Right renal pelvis (tissue), 4 donors: ENCODE data around the gene TTLL11. TPM values are rescaled to one million over a fixed set of nuclear protein-coding genes. Genes with fewer than 3 reads are reported as not detected.

Source experiments
- DNase-seq, 4 donors: peaks; one replicate each; pipeline ENCODE4 v3.0.0-alpha.2; 2013; ENCODE audit warnings: low read depth in 4 of 4, low spot score in 3 of 4, missing footprints in 1 of 4
- polyA plus RNA-seq, 4 donors: library from polyadenylated mRNA; unstranded; fragments of 120-200 nt; gene quantifications; one replicate each; pipeline ENCODE4 v1.2.1, GENCODE V29; 2013; ENCODE audit not compliant: insufficient read length in 4 of 4

The TTLL11 gene
- polyA plus RNA-seq, 4 donors = 5.9 to 9.1 (median 8.6) TPM

DNA sequence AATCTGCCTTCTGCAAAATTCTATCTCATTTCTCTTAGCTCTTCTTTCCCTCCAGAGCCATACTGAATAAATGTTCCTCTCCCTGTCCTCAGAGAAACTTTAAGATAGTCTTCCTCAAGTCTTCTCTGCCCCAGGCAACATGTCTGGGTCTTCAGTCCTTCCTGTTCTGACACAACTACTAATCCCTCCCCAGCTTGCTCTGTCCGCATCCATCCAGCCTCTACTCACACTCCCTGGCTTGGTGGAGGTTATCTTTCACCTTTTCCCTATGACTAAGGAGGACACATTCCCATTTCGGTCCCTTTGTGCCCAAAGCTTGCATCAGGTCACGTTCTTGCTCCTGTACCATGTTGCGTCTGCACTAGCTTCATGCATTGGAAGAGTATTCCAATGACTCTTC, 143.3 kb downstream of the TTLL11 start:
- no peak for DNase-seq

DNA sequence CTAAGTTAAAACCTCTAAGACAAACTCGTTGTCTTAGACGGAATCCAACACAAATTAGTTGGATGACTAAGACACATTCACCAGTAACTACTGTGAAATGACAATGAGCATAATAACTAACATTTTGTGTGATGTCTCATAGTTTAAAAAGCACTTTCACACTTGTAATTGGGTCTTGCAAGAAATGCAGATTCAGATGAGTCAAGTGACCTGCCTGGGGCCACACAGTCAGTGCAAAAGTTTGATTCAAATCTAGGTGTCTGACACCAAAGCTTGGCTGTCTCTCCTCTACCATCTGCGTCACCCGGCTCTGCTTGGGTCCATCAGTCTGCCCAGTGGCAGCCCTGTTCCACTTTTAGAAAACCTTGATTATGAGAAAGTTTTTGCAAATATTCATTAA, 143.7 kb downstream of the TTLL11 start:
- DNase-seq = no peak

DNA sequence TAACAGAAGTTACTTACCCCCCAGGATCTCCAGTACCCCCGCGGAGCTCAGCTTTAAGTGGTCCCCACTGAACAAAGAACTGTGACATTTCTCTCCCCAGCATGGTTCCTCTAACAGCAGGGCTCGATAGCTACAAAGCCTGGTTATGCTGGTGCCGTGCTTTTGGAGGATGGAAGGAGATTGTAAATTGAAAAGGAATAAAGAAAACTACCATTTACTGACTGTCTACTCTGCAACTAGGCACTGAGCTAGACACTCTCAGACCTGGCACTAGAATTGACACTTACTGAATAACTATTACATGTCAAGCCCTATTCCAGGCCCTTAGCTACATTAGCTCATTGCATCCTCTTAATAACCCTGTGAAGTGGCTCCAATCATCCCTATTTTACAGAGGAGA, 145.3 kb downstream of the TTLL11 start:
- no peak for DNase-seq

DNA sequence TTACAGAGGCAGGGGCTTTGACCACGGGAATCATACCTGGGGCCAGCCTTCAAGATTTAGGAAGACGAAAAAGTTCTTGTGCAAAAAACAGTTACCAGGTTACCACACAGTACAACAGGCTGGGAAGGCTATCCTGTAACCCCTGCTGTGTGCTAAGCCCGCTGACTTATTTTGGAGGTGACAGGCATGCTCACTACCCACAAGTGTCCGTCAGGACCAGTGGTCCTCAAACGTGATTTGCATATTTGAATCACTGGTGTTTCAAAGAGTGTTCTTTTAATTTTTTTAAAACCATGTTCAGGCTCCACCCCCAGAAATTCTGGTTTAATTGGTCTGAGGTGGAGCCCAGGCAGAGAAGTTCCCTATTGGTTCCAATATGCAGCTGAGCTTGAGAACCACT, 146.6 kb downstream of the TTLL11 start:
- DNase-seq = no peak

DNA sequence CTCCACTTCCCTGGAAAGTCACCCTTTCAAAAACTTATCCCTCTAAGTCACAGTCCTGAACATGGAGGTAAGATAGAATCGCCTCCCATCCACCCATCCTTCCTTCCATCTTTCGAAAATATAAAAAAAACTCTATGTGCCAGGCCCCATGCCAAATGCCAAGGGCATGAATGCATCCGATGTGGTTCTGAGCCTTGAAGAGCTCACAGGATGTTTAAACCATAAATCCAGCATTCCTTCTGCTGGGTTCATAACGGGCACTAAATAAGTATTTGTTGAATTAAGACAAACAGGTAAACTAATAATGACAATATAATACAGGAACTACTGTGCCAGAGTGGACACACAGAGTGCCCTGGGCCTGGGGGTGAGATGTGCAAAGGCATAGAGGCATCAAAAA, 147.3 kb downstream of the TTLL11 start:
- no peak for DNase-seq

DNA sequence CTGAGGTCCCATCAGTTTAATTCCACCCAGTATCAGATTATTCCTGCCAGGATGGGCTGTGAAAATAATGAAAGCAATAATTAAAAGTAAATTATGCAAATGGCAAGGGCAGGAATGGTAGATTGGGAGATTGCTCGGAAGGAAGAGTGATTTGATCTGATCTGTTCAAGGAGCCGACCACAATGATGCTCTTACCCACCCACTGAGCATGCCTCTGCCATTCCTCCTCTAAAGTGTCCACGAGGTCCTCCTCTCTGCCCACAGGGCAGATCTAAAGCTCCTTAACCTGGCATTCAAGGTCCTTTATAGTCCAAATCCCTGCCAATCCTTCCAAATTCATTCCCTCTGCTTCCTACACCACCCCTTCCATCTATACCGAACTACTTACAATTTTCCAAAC, 147.8 kb downstream of the TTLL11 start:
- no peak for DNase-seq

DNA sequence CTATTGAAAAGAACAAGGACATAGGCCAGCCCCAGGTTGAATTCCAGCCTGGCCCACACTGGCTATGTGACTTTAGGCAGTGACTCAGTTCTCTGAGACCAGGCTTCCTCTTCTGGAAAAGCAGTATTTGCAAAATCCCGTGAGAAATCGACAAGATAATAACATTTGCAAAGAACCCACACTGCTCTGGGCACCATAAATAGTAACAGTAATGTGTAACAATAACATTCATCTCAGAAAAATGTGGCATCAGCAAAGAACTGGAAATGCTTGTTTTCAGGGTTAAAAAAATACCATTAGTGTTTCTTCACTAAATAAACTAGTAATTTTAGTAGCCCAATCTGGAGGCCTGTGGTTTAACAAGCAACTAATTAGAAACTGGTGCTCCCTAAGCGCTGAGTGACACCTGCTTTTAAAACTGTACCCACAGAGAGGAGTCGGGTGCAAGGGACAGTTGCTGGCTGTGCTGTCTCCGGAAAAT, 148.4 kb downstream of the TTLL11 start:
- DNase-seq = no peak

DNA sequence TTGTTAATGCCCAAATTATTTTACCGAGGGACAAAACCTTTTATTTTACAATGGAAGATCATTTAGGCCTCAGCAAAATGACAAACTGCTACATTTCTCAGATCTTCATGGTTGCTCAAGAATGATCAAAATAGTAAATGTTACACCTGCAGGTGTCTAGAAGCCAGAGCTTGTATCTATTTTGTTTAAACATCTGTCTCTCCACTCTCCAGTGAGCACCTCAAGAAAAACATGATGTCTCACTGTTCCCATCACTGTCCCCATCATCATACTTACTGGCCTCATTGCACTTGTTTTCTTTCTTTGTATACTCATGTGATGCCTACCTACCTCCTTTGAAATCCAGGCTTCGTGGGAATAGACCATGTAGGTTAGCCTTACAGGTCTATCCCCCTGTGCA, 149.6 kb downstream of the TTLL11 start:
- no peak for DNase-seq

DNA sequence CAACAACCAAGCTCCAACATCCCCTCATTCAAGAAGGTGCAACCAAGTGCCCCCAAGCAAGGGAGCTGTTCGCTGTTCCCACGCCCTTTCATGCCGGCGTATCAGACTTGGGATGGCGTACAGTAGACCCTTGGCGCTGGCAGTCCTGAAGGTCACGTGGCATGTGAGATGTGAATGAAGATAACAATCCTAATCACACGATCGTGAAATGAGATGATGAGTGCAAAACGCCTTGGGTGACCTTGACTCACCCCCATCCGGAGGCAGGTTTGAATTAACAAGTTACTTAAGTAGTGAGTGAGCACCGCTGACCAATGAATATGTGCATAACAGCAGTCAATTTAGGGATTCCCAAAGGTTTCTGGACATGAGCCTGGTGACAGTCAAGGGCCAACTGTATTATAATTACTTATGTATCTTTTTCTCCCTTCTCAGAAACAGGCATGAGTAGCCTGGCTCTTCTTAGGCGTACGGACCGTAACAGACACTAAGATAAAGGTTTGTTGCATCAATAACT, 150.2 kb downstream of the TTLL11 start:
- DNase-seq = no peak

DNA sequence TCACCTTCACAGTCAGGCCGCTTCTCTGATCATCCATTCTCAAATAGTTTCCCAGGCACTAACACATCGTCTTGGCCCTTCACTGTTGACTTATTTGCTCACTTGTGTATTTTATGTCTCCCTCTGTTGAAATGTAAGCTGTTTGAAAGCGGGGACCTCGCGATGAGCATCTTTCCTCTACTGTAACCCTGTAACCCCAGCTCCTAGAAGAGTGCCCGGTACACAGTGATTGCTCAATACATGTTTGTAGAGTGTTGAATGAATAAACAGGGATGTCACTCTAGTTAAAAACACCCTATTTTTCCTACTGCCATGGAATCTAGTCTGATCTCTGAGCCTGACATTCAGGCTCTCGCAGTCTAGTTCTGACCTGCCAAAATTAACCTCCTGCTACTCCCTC, 150.8 kb downstream of the TTLL11 start:
- no peak for DNase-seq

DNA sequence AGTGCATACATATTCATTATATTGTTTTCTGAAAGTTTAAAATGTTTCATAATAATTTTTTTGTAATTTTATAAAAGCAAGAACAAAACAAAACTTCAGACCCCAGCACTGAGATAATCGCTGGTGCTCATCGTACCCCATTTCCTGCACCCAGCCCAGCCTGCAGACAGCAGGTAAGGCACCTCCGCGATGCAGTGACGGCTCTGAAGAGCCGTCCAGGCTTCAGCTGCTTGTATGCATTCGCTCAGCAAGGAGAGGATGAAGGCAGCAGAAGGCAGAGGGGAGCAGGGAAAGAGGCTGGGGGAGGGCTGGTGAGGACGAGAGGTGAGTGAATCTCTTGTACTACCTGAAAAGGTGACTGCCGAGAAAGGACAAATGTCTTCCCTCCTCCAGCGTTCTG, 153.5 kb downstream of the TTLL11 start:
- DNase-seq = no peak

DNA sequence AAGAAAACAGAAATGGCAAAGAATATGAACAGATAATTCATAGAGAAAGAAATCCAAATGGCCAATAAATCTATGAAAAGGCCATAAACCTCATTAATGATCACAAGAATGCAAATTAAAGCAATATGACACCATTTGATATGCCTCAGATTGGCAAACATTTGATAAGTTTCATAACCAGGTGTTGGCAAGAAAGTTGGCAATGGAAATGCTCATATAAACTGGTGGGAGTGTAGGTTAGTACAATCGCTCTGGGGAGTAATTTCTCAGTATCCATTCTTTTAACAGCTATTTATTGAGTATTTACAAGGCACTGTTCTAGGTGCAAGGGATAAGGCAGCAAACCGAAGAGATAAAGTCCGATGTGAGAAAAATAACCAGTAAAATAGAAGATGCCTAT, 154.5 kb downstream of the TTLL11 start:
- no peak for DNase-seq

DNA sequence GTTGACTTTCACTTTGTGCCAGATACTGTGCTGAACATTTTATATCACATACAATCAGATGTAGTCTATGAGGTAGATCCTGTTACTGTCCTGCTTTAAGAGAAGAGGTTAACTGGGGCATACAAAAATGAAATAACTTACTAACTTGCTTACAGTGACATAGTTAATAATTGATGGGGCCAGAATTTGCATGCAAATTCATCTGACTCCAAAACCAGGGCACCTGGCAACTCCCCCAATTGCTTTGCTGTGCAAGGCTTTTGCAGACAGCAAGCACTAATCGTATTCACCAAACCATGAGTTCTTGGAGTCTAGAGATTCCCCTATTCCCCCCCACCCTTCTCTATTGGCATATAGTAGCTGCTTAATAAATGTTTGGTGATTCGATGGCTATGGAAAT, 155.9 kb downstream of the TTLL11 start:
- no peak for DNase-seq

DNA sequence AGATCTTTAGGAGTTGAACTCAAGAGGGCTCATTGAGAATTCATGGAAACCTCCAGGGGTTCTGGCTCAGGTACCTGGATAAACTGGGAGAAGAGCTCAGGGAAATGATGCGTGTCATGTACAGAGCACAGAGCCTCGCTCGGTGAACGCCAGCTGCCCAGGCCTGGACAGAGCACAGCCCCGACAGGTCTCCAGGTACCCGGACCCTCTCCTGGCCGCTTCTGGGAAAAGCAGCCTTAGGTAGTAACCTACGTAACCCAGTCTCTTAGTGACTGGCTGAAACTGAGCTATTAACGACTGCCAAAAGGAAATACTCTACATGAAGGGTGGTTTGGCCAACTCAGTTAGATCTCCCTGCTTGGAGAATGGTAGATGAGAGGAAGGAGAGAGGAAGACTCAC, 157.4 kb downstream of the TTLL11 start:
- no peak for DNase-seq

DNA sequence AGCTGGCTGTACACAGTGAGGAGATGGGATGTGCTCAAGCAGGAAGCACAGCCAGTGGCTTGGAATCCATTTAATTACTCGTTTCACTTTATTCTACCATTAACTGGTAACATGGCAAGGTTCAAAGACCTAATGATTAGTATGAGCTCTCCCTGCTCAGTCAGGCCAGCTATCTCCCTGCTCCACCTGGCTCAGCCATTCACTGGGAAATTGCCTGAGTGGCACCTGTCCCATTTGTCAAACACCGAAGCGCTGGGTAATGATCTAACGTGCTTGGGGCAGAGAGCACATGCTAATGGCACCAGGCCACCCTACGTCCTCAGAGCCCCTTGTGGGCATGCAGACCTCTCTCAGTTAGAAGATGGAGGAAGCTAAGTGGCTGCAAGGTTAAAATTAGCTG, 162.2 kb downstream of the TTLL11 start:
- DNase-seq = no peak

DNA sequence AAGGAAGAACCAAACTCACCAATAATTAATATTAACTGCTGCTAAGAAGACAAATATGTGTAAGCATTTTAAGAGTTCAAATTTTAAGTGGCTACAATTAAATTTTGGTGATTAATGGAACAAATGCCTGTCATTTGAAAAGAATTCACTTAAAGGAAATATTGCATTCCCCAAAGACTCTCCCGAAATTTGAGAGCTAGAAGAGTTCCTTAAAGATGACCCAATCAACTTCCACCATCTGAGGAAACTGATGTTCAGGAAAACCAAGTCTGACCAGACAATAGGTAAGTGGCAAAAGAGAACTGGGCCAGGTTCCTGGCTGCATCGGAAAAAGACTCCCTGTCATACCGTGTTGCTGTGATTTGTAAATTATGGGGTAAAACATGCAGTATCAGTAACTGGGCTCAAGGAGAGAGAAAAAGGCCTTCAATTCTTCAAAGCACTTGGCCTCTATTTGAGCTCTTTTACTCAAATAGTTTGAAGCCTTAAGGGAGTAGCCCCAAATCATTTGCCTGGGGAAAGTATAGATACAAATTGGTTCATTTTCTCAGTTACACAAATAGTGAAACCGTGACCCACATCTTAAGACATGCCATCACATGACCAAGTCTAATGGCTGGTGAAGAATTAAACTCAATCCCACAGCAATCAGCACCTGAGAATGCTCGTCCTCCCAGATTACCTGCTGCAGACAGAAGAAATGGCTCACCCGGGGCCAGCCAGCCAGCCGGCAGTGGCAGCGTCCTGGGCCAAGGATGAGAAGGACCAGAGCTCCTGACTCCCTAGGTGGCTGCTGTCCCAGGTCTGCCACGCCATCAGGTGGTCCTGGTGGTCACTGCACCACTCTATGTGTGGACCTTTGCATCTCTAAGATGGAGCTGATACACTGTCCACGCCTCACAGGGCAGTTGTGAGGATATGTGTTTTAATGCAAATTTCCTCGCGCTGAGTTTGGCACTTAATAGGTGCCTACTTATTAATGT, 162.9 kb downstream of the TTLL11 start:
- no peak for DNase-seq

DNA sequence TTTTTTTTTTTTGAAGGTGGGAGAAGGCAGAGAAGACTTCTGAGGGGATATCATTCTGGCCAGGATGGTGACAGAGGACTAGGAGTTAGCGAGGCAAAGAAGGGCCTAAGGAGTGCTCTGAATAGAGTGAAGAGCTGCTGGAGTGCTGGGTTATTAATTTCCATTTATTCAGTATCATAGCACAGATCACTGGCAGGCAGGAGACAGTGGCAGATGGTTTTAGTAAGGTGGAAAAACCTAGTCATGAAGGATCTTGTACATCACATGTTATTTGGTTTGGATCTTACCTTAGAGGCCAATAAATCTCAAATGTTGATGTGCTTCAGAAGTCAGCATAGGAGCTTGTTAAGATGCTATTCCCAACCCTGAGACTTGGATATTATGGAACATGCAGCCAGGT, 165.5 kb downstream of the TTLL11 start:
- no peak for DNase-seq

DNA sequence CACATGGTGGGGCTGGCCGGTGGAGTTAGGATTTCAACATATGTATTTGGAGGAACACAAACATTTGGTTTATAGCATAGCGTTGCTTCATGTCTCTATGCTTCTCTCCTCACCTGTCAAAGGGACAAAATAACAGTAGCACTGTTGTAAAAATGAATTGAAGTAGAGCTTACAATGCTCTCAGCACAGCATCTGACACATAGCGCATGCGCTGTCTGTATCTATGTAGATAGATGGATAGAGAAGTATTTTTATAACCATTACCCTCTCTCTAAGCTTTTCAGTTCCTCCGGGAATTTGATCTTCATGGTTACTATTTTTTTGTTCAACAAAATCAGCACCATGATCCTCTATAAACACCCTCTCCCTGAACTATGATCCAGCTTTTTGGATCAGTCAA, 166.0 kb downstream of the TTLL11 start:
- DNase-seq = no peak

DNA sequence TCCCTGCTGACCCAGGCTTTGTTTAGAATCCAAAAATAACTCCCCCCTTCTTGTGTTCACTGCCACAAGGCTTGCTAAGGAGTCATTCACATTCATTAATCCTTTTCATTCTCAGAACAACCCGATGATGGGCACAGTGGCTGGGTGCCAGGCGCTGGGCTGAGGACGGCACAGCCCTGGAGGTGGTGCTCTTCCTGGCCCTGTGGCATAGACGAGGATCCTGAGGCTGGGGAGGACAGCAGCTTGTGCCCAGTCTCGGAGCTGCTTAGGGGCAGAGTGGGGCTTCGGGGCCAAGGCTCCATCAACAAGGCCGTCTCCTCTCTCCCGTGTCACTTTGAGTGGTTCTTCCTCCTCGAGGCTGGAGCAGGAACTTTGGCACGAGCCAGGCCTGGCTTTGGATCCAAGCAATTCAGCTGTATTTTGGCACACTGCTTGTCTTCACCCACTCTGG, 166.7 kb downstream of the TTLL11 start:
- DNase-seq = no peak

DNA sequence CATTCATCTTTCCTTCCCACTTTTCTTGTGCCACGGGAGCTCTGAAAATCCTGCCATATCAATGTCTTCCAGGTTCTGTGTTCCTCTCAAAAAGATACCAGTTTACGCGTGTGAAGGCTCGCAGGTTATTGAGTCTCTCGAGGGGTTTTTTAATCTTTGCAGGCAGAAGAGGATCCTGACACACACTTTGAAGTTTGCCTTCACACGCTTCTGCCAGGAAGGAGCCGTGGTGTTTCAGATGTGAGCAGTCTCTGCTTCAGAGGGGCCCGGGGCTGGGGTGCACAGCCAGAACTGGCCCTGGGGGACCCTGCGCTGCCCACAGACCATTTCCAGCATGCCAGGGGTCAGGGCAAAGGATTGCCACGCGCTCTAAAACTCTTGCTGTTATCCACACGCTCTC, 167.2 kb downstream of the TTLL11 start:
- DNase-seq = no peak

DNA sequence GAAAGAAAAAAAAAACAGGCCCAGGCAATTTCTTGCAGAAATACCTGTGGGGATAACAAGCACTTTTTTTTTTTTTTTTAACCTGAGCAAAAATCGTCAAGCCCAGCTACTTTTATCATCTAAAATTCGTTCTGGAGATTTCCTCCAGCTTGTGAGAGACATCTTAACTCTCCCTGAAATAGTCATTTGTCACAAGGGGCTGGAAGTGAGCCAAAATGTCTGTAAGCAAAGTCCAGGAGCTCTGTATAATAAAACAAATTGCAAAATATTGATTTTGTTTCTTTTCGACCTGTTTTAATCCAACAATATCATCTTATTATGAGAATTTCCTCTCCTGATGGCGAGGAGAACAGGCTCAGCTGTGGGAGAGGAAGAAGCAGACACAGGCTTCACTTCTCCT, 168.4 kb downstream of the TTLL11 start:
- no peak for DNase-seq

DNA sequence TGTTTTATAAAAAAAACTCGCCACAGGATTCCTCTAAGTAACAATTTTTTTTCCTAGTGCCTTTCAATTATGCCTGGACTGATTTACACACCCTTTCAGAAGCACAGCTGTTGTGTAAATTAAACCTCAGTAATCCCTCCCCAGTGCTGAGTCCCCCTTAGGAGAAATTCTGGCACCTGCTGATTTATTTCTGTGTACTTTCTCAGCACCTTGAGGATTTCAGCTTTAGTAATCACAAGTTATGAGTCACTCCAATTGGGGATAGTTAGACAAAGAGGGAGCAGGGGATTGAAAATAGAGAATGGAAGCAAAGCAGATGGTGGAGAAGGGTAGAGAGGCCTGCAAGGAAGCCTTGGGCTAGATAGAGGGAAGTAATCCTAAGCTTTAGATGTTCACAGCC, 171.7 kb downstream of the TTLL11 start:
- DNase-seq = no peak
